RCC 7860 (cell line): ENCODE data around the gene BACE2.
A peak's percentile ranks its signal among the peaks of the same experiment; 100 is the strongest.
"Not testable (repeated sequence)": the region's sequence is repeated elsewhere in the genome, so short reads cannot be mapped to it uniquely, and the experiment has no call there.

Experiments
- DNase-seq: peaks from one replicate; pipeline ENCODE4 v3.0.0-alpha.2; 2015; ENCODE audit warnings: low spot score
- FAIRE-seq: peaks from 2 replicates; lab custom pipeline; 2012; peaks lifted over from hg19 to GRCh38; lab: Jason Lieb, UNC

BACE2 gene

DNA sequence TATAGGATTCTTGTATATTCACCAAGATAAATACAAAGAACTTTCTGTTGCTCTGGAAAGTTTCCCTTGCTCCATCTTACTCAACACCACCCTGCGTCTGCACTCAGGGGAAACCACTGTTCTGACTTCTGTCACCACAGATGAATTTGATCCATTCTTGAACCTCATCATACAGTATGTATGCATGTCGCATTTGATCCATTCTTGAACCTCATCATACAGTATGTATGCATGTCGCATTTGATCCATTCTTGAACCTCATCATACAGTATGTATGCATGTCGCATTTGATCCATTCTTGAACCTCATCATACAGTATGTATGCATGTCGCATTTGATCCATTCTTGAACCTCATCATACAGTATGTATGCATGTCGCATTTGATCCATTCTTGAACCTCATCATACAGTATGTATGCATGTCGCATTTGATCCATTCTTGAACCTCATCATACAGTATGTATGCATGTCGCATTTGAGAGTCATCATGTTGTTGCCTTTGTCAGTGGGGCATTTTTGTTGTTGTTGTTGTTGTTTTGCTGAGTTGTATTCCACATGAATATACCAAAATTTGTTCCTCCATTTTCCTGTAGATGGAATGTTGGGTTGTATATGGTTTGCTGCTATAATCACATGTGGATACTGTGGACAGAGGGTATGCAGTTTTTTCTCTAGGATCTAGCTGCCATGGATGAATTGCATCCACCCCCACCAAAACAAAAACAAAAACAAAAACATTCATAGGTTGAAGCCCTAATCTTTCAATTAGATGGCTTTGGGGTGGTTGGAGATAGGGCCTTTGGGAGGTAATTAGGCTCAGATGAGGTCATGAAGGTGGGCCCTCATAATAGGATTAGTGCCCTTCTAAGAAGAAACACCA is 145.6 kb downstream of the BACE2 start:
- not testable (repeated sequence) for DNase-seq, FAIRE-seq

DNA sequence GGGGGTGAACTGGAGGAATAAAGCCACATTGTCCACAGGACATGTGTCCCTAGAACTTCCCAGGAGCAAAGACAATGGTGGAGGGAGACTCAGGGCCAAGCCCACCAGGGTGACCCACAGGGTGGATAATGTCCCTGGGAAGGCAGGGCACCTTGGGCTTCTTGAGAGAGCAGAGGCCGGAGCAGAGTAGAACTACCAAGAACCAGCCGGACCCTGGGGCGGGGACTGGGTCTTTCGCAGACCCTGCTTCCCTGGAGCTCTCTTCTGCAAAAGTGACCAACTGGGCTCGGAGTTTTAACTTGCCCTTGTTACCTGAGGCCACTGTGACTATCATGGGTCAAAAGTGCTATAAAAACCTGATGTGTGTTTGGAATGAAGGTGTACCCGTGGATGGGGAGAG is 147.8 kb downstream of the BACE2 start:
- DNase-seq, result no peak
- no peak for FAIRE-seq

GRCh38 chr21:41316200-41317062 is 148.5 kb downstream of the BACE2 start, which contains the start of gene FAM3B:
FAM3B (plus strand) TSS chr21:41316801; CDS start chr21:41316880, 79 bp downstream.
- FAIRE-seq, result no peak
- no peak for DNase-seq

GRCh38 chr21:41317063-41317392 is 149.1 kb downstream of the BACE2 start:
- DNase-seq (no peak), FAIRE-seq (no peak)

DNA sequence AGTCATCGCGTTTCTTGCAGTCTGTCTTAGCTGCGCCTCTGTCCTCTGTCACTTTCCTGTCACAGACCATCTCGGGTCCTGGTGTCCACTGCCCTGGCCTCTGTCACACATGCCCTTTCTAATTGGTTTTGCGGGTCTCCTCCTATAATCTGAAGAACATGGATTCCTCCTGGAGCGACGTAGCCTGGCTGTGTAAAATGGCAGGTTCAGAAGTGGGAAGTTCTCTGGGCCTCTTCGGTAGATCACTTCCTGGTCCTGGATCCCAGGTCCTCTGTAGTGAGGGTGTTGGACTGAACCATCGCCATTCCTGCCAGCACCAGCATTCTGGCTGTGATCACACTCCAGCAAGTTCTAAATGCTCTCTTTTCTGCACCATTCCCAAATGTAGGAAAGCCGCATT is 149.5 kb downstream of the BACE2 start:
- DNase-seq (no peak), FAIRE-seq (no peak)

- FAIRE-seq, result no peak
- no peak for DNase-seq
Observed at GRCh38 chr21:41318218-41318617, 150.3 kb downstream of the BACE2 start.

- no peak for DNase-seq
Observed at GRCh38 chr21:41319273-41319672, 151.3 kb downstream of the BACE2 start.

DNA sequence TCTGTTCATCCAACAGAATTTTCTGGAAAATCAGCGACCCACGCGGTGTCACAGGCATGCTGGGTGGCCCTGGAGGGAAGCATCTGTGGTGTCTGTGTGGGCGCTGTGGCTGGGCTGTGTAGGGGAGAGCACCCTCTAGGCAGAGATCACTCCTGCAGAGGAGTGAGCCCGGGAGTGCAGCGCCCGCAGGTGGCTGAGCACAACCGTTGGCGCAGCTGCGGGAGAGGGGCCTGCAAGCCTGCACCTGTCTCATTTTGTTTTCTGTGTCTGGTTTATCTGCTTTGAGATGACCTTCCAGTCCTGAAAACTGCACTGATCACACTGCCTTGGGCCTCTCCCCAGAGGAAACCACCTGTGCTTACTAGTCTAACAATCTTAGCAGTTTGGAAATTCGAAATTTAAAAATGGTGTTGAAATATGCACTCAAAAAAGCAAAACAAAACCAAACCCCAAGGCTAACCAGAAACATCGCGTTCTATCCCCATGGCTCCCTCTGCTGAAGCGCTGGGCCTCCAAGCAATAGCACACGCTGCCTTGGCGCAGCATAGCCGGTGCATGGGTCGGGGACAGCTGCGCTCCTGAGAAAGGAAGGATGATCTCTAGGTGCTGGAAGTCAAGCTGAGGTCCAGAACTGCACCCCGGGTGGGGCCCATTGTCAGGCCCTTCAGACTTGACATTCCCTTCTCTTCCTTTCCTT is 153.4 kb downstream of the BACE2 start:
- DNase-seq, result no peak
- no peak for FAIRE-seq

More at GRCh38 chr21:41319273-41319672, 151.3 kb downstream of the BACE2 start:
- FAIRE-seq, result no peak

GRCh38 chr21:41321908-41322495 is 154.0 kb downstream of the BACE2 start:
- FAIRE-seq, result no peak
- no peak for DNase-seq

DNA sequence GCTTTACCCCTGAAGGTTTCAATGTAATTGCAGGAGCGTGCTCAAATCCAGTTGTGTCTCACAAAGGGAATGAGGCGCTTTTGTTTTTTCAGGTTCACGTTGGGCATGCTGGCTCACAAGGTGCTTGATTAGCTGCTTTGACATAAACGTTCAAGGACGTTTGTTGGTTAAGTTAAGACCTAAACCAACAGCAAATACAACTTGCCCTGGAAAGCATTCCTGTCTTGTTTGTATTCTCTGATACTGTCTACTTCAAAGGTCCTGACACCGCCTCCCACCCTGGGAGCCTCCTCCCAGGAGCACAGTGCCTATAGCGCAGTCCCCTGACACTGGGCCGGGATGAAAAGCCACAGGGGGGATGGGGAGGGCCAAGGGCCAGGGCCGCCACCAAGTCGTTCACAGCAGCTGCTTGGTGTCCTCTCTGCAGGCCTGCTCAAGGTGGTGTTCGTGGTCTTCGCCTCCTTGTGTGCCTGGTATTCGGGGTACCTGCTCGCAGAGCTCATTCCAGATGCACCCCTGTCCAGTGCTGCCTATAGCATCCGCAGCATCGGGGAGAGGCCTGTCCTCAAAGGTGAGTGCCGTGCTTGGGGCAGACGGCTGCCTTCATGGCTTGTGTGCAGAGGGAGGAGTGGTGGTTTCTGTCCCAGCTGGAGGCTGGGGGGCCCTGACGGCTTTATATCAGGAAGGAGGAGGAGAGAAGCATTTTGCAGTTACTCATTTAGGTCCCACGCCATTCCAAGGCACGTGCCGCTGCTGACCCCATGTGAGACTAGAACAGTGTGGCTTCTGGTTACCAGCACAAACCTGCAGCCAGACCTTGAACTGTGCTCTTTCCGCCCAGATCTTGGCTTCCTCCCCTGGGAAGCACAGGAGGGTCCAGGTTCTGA is 154.8 kb downstream of the BACE2 start:
- DNase-seq, result no peak
- FAIRE-seq, result no peak

- no peak for FAIRE-seq
- no peak for DNase-seq
Observed at GRCh38 chr21:41325138-41325912, 157.4 kb downstream of the BACE2 start.

DNA sequence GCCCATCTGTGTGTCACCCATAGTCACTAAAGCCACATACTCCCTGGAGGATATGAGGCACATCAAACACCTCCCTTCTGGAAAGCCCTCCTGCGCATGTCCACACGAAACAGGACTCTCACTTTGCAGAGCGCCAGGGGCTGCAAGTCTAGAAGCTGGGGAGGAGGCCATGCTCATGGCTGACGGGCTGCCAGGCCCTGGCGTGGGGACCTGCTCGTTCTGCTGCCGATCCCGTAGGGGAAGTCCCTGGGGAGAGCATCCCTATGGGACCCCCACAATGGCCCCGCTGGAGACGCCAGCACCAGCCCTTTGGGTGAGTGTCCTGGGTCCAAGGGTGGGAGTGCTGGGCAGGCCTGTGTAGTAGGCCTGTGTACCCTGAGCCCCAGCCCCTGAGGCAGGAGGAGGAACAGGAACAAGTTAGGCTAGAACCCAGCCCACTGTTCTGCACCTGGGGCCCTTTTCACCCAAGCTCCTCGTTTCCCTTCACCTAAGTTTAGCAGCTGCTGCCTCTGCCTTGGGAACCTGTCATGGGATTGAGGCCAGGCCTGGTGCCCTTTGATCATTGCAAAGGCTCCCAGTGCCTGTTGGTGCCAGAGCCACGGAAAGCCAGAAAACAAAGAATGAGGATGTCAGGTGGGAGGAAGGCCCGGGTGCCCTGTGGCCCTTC is 158.6 kb downstream of the BACE2 start:
- FAIRE-seq, result no peak
- no peak for DNase-seq

DNA sequence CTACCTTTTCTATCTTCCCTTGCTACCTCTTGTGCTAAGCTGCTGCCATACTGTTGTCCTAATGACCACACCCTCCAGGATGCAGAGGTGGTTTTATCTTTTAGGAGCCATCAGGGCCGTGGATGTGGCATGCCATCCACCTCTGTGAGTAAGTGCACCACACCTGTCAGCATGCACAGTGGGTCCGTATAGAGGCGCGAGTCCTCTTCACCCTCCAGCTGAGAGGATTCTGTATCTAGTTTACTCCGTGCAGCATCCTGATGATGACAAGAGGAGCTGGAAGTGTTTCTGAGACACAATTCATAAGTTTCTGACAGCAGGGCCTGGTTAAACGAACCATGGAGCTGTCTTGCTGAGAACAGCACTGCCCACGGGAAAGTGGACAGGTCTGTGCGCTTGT is 159.8 kb downstream of the BACE2 start:
- FAIRE-seq (no peak), DNase-seq (no peak)

DNA sequence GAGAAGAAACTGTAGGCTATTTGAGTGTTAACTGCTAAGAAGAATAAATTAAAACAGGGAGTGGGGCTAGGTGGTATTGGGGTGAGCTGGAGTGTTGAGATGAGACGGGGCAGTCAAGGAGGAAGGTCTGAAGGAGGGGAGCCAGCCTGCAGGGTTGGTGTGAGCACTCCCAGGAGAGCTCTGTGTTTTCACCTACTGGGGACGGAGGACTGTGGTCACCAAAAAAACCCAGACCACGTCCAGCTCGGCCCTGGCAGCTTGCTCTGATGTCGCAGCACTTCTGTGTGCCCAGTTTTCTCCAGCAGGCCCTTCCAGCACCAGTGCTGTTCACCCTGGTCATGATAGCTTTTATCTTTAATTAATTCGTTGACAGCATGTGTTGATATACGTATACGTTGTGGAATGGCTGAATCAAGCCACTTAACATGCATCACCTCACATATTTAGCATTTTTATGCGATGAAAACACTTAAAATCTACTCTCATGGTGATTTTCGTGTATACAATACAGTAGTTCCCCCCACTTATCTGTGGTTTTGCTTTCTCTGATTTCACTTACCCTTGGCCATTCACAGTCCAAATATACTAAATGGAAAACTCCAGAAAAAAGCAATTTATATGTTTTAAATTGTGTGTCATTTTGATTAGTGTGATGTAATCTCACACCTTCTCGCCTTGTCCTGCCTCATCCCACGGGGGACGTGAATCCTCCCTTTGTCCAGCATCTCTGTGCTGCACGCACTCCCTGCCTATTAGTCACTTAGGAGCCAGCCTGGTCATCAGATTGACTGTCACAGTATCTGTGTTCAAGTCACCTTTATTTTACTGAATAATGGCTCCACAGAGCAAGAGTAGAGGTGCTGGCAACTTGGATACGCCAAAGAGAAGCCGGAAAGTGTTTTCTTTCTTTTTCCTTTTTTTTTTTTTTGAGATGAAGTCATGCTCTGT is 161.0 kb downstream of the BACE2 start:
- DNase-seq (peak; percentile 43), FAIRE-seq (no peak)
